ENCODE measurements around the gene BEND6. TPM values are rescaled to one million over a fixed set of nuclear protein-coding genes. Genes with fewer than 3 reads are reported as not detected.

The BEND6 gene
- total RNA-seq, 1 experiment from 2014 or later = 1.8 TPM

- Histone ChIP-seq H3K4me3 (ENCODE audit: insufficient read depth, low read depth, low read length) (peak overlapping the region; percentile 81), H3K36me3 (replicated peaks; ENCODE audit: control insufficient read depth, insufficient read depth, low read length) (no peaks in the 10 kb centered on the region), H3K27me3 (ENCODE audit: control insufficient read depth, insufficient read depth, low read length) (peaks cover 16% of the 10 kb centered on the region)
- peak; percentile 89 for DNase-seq
These were observed 556 bp downstream of the BEND6 start for GRCh38 chr6:56955171-56956155.

GRCh38 chr6:56956491-56956890 lies 1.6 kb downstream of the BEND6 start:
- Histone ChIP-seq H3K27me3 (ENCODE audit: control insufficient read depth, insufficient read depth, low read length) (peaks cover 16% of the 10 kb centered on the region), H3K36me3 (replicated peaks; ENCODE audit: control insufficient read depth, insufficient read depth, low read length) (no peaks in the 10 kb centered on the region), H3K4me3 (ENCODE audit: insufficient read depth, low read depth, low read length) (no peak overlapping the region)
- no peak for DNase-seq

GRCh38 chr6:56957856-56958255 lies 2.9 kb downstream of the BEND6 start:
- DNase-seq = no peak
- H3K4me3 ChIP-seq (ENCODE audit: insufficient read depth, low read depth, low read length) = no peak overlapping the region
- H3K27me3 ChIP-seq (ENCODE audit: control insufficient read depth, insufficient read depth, low read length) = peaks cover 15% of the 10 kb centered on the region
- no peaks in the 10 kb centered on the region for H3K36me3 ChIP-seq (replicated peaks; ENCODE audit: control insufficient read depth, insufficient read depth, low read length)

- Histone ChIP-seq H3K36me3 (replicated peaks; ENCODE audit: control insufficient read depth, insufficient read depth, low read length) (no peaks in the 10 kb centered on the region), H3K4me3 (ENCODE audit: insufficient read depth, low read depth, low read length) (no peak overlapping the region), H3K27me3 (ENCODE audit: control insufficient read depth, insufficient read depth, low read length) (peaks cover 9% of the 10 kb centered on the region)
- no peak for DNase-seq
These were observed 3.6 kb downstream of the BEND6 start for GRCh38 chr6:56958481-56958880.

- Histone ChIP-seq H3K27me3 (ENCODE audit: control insufficient read depth, insufficient read depth, low read length) (peaks cover 3% of the 10 kb centered on the region), H3K36me3 (replicated peaks; ENCODE audit: control insufficient read depth, insufficient read depth, low read length) (no peaks in the 10 kb centered on the region), H3K4me3 (ENCODE audit: insufficient read depth, low read depth, low read length) (no peak overlapping the region)
- DNase-seq = no peak
These were observed 4.2 kb downstream of the BEND6 start for GRCh38 chr6:56959094-56959493.

GRCh38 chr6:56959938-56960337 lies 5.0 kb downstream of the BEND6 start:
- no peaks in the 10 kb centered on the region for H3K27me3 ChIP-seq (ENCODE audit: control insufficient read depth, insufficient read depth, low read length)
- H3K4me3 ChIP-seq (ENCODE audit: insufficient read depth, low read depth, low read length) = no peak overlapping the region
- H3K36me3 ChIP-seq (replicated peaks; ENCODE audit: control insufficient read depth, insufficient read depth, low read length) = no peaks in the 10 kb centered on the region
- no peak for DNase-seq

GRCh38 chr6:56961151-56961550 lies 6.2 kb downstream of the BEND6 start:
- no peak for DNase-seq
- Histone ChIP-seq H3K4me3 (ENCODE audit: insufficient read depth, low read depth, low read length) (no peak overlapping the region), H3K36me3 (replicated peaks; ENCODE audit: control insufficient read depth, insufficient read depth, low read length) (no peaks in the 10 kb centered on the region), H3K27me3 (ENCODE audit: control insufficient read depth, insufficient read depth, low read length) (no peaks in the 10 kb centered on the region)

GRCh38 chr6:56962441-56962840 lies 7.5 kb downstream of the BEND6 start:
- H3K4me3 ChIP-seq (ENCODE audit: insufficient read depth, low read depth, low read length) = no peak overlapping the region
- DNase-seq = no peak
- no peaks in the 10 kb centered on the region for H3K27me3 ChIP-seq (ENCODE audit: control insufficient read depth, insufficient read depth, low read length)
- no peaks in the 10 kb centered on the region for H3K36me3 ChIP-seq (replicated peaks; ENCODE audit: control insufficient read depth, insufficient read depth, low read length)

- Histone ChIP-seq H3K36me3 (replicated peaks; ENCODE audit: control insufficient read depth, insufficient read depth, low read length) (no peaks in the 10 kb centered on the region), H3K27me3 (ENCODE audit: control insufficient read depth, insufficient read depth, low read length) (no peaks in the 10 kb centered on the region), H3K4me3 (ENCODE audit: insufficient read depth, low read depth, low read length) (no peak overlapping the region)
- no peak for DNase-seq
These were observed 8.1 kb downstream of the BEND6 start for GRCh38 chr6:56963043-56963442.

GRCh38 chr6:56963793-56964192 lies 8.9 kb downstream of the BEND6 start:
- H3K27me3 ChIP-seq (ENCODE audit: control insufficient read depth, insufficient read depth, low read length) = no peaks in the 10 kb centered on the region
- no peak for DNase-seq

GRCh38 chr6:56965126-56965525 lies 10.2 kb downstream of the BEND6 start:
- Histone ChIP-seq H3K36me3 (replicated peaks; ENCODE audit: control insufficient read depth, insufficient read depth, low read length) (no peaks in the 10 kb centered on the region), H3K27me3 (ENCODE audit: control insufficient read depth, insufficient read depth, low read length) (no peaks in the 10 kb centered on the region), H3K4me3 (ENCODE audit: insufficient read depth, low read depth, low read length) (no peak overlapping the region)
- DNase-seq = no peak

More at GRCh38 chr6:56963793-56964192, 8.9 kb downstream of the BEND6 start:
- Histone ChIP-seq H3K36me3 (replicated peaks; ENCODE audit: control insufficient read depth, insufficient read depth, low read length) (no peaks in the 10 kb centered on the region), H3K4me3 (ENCODE audit: insufficient read depth, low read depth, low read length) (no peak overlapping the region)

GRCh38 chr6:56970849-56971248 lies 15.9 kb downstream of the BEND6 start:
- DNase-seq = no peak
- Histone ChIP-seq H3K36me3 (replicated peaks; ENCODE audit: control insufficient read depth, insufficient read depth, low read length) (no peaks in the 10 kb centered on the region), H3K27me3 (ENCODE audit: control insufficient read depth, insufficient read depth, low read length) (no peaks in the 10 kb centered on the region; the same call in 1 of the 2 replicates)

GRCh38 chr6:56977192-56977591 lies 22.3 kb downstream of the BEND6 start:
- H3K27me3 ChIP-seq (ENCODE audit: control insufficient read depth, insufficient read depth, low read length) = no peaks in the 10 kb centered on the region; the same call in 1 of the 2 replicates
- no peak overlapping the region for H3K4me3 ChIP-seq (ENCODE audit: insufficient read depth, low read depth, low read length)
- H3K36me3 ChIP-seq (replicated peaks; ENCODE audit: control insufficient read depth, insufficient read depth, low read length) = no peaks in the 10 kb centered on the region
- no peak for DNase-seq

More at GRCh38 chr6:56970849-56971248, 15.9 kb downstream of the BEND6 start:
- H3K4me3 ChIP-seq (ENCODE audit: insufficient read depth, low read depth, low read length) = no peak overlapping the region

- DNase-seq = no peak
- H3K27me3 ChIP-seq (ENCODE audit: control insufficient read depth, insufficient read depth, low read length) = no peaks in the 10 kb centered on the region
- H3K4me3 ChIP-seq (ENCODE audit: insufficient read depth, low read depth, low read length) = no peak overlapping the region
- H3K36me3 ChIP-seq (replicated peaks; ENCODE audit: control insufficient read depth, insufficient read depth, low read length) = no peaks in the 10 kb centered on the region
These were observed 23.6 kb downstream of the BEND6 start for GRCh38 chr6:56978530-56978929.

- DNase-seq = no peak
- Histone ChIP-seq H3K27me3 (ENCODE audit: control insufficient read depth, insufficient read depth, low read length) (no peaks in the 10 kb centered on the region), H3K4me3 (ENCODE audit: insufficient read depth, low read depth, low read length) (no peak overlapping the region), H3K36me3 (replicated peaks; ENCODE audit: control insufficient read depth, insufficient read depth, low read length) (no peaks in the 10 kb centered on the region)
These were observed 29.5 kb downstream of the BEND6 start for GRCh38 chr6:56984361-56984760.
